Mesendoderm (in vitro differentiated cells): ENCODE data around the gene MIA2.

Source experiments
- DNase-seq: peaks from one replicate; pipeline ENCODE4 v3.0.0; 2013
- H2AK5ac ChIP-seq: 2 replicates; pipeline ENCODE4 v1.6.1; 2013; ENCODE audit warnings: low read length, inconsistent platforms
- H2BK120ac ChIP-seq: 2 replicates; pipeline ENCODE4 v1.6.1; 2013; ENCODE audit warnings: low read depth, mild to moderate bottlenecking, low read length, moderate library complexity, mixed read lengths
- H2BK15ac ChIP-seq: replicated peaks from 2 replicates; pipeline ENCODE4 v1.6.1; 2013; ENCODE audit warnings: low read depth, mild to moderate bottlenecking, moderate library complexity
- H2BK5ac ChIP-seq: 2 replicates; pipeline ENCODE4 v1.6.1; 2013; ENCODE audit warnings: low read length, inconsistent platforms
- H3K18ac ChIP-seq: 2 replicates; pipeline ENCODE4 v1.6.1; 2013; ENCODE audit warnings: mild to moderate bottlenecking, low read length, mixed read lengths
- H3K23ac ChIP-seq: one replicate; pipeline ENCODE4 v1.6.1; 2013; ENCODE audit warnings: low read length
- H3K27ac ChIP-seq: 2 replicates; pipeline ENCODE4 v1.5.1; 2013; ENCODE audit warnings: low read depth, mild to moderate bottlenecking, inconsistent platforms, low read length, moderate library complexity
- H3K27me3 ChIP-seq: 2 replicates; pipeline ENCODE4 v1.6.1; 2013; ENCODE audit warnings: low read length, control low read depth, mild to moderate bottlenecking, inconsistent platforms; ENCODE audit not compliant: insufficient read depth, poor library complexity
- H3K36me3 ChIP-seq: 2 replicates; pipeline ENCODE4 v1.6.1; 2013; ENCODE audit warnings: low read length, inconsistent platforms; ENCODE audit not compliant: control insufficient read depth, insufficient read depth
- H3K4ac ChIP-seq: one replicate; pipeline ENCODE4 v1.6.1; 2013; ENCODE audit warnings: low read depth, mild to moderate bottlenecking, low read length, moderate library complexity
- H3K4me1 ChIP-seq: 2 replicates; pipeline ENCODE4 v1.6.1; 2013; ENCODE audit warnings: low read depth, low read length, inconsistent platforms; ENCODE audit not compliant: control insufficient read depth
- H3K4me2 ChIP-seq: 2 replicates; pipeline ENCODE4 v1.6.1; 2013; ENCODE audit warnings: low read length
- H3K4me3 ChIP-seq: 2 replicates; pipeline ENCODE4 v1.5.1; 2013; ENCODE audit warnings: mild to moderate bottlenecking, low read length
- H3K56ac ChIP-seq: one replicate; pipeline ENCODE4 v1.6.1; 2013; ENCODE audit warnings: low read length
- H3K79me1 ChIP-seq: 2 replicates; pipeline ENCODE4 v1.6.1; 2013; ENCODE audit warnings: low read length, inconsistent platforms
- H3K79me2 ChIP-seq: 2 replicates; pipeline ENCODE4 v1.6.1; 2013; ENCODE audit warnings: mild to moderate bottlenecking, low read length; ENCODE audit not compliant: control insufficient read depth, insufficient read depth
- H3K9ac ChIP-seq: 2 replicates; pipeline ENCODE4 v1.6.1; 2013; ENCODE audit warnings: low read length, inconsistent platforms
- H4K5ac ChIP-seq: one replicate; pipeline ENCODE4 v1.6.1; 2013; ENCODE audit warnings: low read length
- H4K8ac ChIP-seq: one replicate; pipeline ENCODE4 v1.6.1; 2013; ENCODE audit warnings: low read depth, mild to moderate bottlenecking, control low read depth, low read length, moderate library complexity
- WGBS: extraction: QIAGEN DNeasy Blood & Tissue Kit; methylation state at CpG from one replicate; pipeline ENCODE4 v1.1.7; 2013; ENCODE audit warnings: low lambda C conversion rate, missing lambda C conversion rate; ENCODE audit not compliant: insufficient coverage; ENCODE audit errors: extremely low coverage; 5-methylcytosine and 5-hydroxymethylcytosine counted together

MIA2 gene

DNA sequence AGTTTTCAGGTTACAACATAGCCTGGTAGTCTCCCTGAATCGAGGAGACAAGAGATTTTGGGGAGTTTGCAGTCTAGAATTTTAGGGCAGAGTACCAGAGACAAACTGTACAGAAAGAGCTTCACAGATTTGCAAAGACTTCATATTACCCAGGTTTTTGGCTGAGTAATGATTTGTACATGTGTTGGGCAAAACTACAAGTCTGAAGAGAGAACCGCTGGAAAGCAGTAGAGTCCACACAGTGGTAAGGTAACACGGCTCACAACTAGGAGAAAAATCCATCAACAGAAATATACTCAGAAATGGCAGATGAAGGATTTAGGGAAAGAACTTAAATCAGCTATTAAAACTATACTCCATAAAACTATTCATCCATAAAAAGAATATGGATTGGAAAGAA, 172.8 kb downstream of the MIA2 start:
- H4K8ac ChIP-seq, result no peak overlapping the region
- no peaks in the 10 kb centered on the region for H3K79me1 ChIP-seq
- DNase-seq, result no peak
- H3K4me2 ChIP-seq, result no peak overlapping the region
- H3K27me3 ChIP-seq, result no peaks in the 10 kb centered on the region
- no peaks in the 10 kb centered on the region for H3K4me1 ChIP-seq
- no peak overlapping the region for H3K18ac ChIP-seq
- H3K79me2 ChIP-seq, result no peaks in the 10 kb centered on the region
- no peak overlapping the region for H3K27ac ChIP-seq
- H3K36me3 ChIP-seq, result no peaks in the 10 kb centered on the region
- no peak overlapping the region for H3K23ac ChIP-seq
- no peak overlapping the region for H2BK120ac ChIP-seq
- H2BK15ac ChIP-seq, result no peak overlapping the region
- no peak overlapping the region for H2AK5ac ChIP-seq
- H3K9ac ChIP-seq, result no peak overlapping the region
- H4K5ac ChIP-seq, result no peak overlapping the region
- H2BK5ac ChIP-seq, result no peak overlapping the region
- H3K56ac ChIP-seq, result no peak overlapping the region
- no peak overlapping the region for H3K4ac ChIP-seq
- H3K4me3 ChIP-seq, result no peak overlapping the region
- WGBS, result no CpG with 5 or more reads among the region's 3 CpGs

DNA sequence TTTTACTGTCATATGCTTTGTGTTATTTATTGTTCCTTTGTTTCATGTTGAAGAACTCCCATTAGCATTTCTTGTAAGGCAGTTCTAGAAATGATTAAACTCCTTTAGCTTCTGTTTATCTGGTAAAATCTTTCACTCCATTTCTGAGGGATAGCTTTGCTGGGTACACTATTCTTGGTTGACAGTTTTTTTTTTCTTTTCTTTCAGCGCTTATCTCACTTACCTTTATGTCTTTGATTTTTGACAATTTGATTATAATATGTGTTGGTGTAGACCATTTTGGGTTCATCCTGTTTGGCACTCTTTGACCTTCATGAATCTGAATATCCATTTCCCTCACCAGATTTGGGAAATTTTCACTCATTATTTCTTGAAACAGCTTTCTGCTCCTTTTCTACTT, 182.4 kb downstream of the MIA2 start:
- H3K79me1 ChIP-seq, result no peaks in the 10 kb centered on the region
- H2BK15ac ChIP-seq, result no peak overlapping the region
- no peak overlapping the region for H3K4me3 ChIP-seq
- H3K27me3 ChIP-seq, result no peaks in the 10 kb centered on the region
- no peak overlapping the region for H4K5ac ChIP-seq
- no CpG with 5 or more reads among the region's 1 CpG for WGBS
- H3K18ac ChIP-seq, result no peak overlapping the region
- no peak overlapping the region for H3K9ac ChIP-seq
- H3K79me2 ChIP-seq, result no peaks in the 10 kb centered on the region
- H3K4me1 ChIP-seq, result no peaks in the 10 kb centered on the region
- no peaks in the 10 kb centered on the region for H3K36me3 ChIP-seq
- H3K4ac ChIP-seq, result no peak overlapping the region
- no peak overlapping the region for H2BK120ac ChIP-seq
- no peak overlapping the region for H3K4me2 ChIP-seq
- no peak overlapping the region for H3K56ac ChIP-seq
- no peak for DNase-seq
- H2BK5ac ChIP-seq, result no peak overlapping the region
- no peak overlapping the region for H2AK5ac ChIP-seq
- H3K23ac ChIP-seq, result no peak overlapping the region
- no peak overlapping the region for H3K27ac ChIP-seq
- H4K8ac ChIP-seq, result no peak overlapping the region

- Histone ChIP-seq H3K36me3 (no peaks in the 10 kb centered on the region), H2BK120ac (no peak overlapping the region), H3K27me3 (no peaks in the 10 kb centered on the region), H4K5ac (no peak overlapping the region), H3K23ac (no peak overlapping the region), H3K4me3 (no peak overlapping the region), H3K18ac (no peak overlapping the region), H3K9ac (no peak overlapping the region), H3K27ac (no peak overlapping the region), H2BK5ac (no peak overlapping the region), H3K79me2 (no peaks in the 10 kb centered on the region), H2AK5ac (no peak overlapping the region), H2BK15ac (no peak overlapping the region), H3K4me1 (no peaks in the 10 kb centered on the region), H3K4me2 (no peak overlapping the region), H3K4ac (no peak overlapping the region), H4K8ac (no peak overlapping the region), H3K79me1 (no peaks in the 10 kb centered on the region), H3K56ac (no peak overlapping the region)
- DNase-seq, result peak; percentile 61
- WGBS, result no CpG with 5 or more reads among the region's 2 CpGs
These were observed 183.3 kb downstream of the MIA2 start for GRCh38 chr14:39417014-39417413.

DNA sequence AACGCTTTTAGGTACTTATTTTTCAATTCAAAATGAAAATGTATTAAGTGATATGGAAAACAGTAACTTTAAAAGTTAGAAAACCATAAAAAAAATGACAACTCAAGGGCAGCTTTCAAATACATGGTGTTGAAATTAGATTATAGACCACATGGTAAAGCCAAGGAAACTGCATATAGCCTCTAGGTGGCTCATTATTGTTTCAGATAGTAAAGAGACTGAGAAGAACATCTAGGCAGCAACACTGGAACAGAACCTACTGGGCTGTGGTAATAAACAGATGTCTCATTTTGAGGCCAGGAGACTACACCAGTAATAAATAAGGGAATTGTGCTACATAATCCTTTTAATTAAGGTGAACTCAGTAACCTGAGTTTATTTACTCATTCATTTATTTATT, 185.6 kb downstream of the MIA2 start:
- H2BK120ac ChIP-seq, result no peak overlapping the region
- no peaks in the 10 kb centered on the region for H3K79me2 ChIP-seq
- H3K9ac ChIP-seq, result no peak overlapping the region
- no peak overlapping the region for H2BK5ac ChIP-seq
- H3K4me1 ChIP-seq, result no peaks in the 10 kb centered on the region
- no peak overlapping the region for H4K8ac ChIP-seq
- no peak overlapping the region for H3K4me3 ChIP-seq
- no peak overlapping the region for H2AK5ac ChIP-seq
- H3K4me2 ChIP-seq, result no peak overlapping the region
- no CpG with 5 or more reads among the region's 1 CpG for WGBS
- H2BK15ac ChIP-seq, result no peak overlapping the region
- no peak overlapping the region for H3K56ac ChIP-seq
- H3K27ac ChIP-seq, result no peak overlapping the region
- no peak overlapping the region for H3K4ac ChIP-seq
- no peak for DNase-seq
- no peak overlapping the region for H3K18ac ChIP-seq
- H3K23ac ChIP-seq, result no peak overlapping the region
- H3K27me3 ChIP-seq, result no peaks in the 10 kb centered on the region
- no peaks in the 10 kb centered on the region for H3K36me3 ChIP-seq
- H4K5ac ChIP-seq, result no peak overlapping the region
- peaks cover 2% of the 10 kb centered on the region for H3K79me1 ChIP-seq

- H3K27ac ChIP-seq, result no peak overlapping the region
- no peak overlapping the region for H3K23ac ChIP-seq
- no peak overlapping the region for H2BK5ac ChIP-seq
- H2AK5ac ChIP-seq, result no peak overlapping the region
- no peak overlapping the region for H3K18ac ChIP-seq
- H3K4ac ChIP-seq, result no peak overlapping the region
- no peak overlapping the region for H3K4me3 ChIP-seq
- H3K56ac ChIP-seq, result no peak overlapping the region
- H3K36me3 ChIP-seq, result no peaks in the 10 kb centered on the region
- no peak overlapping the region for H2BK15ac ChIP-seq
- no peak for DNase-seq
- no peak overlapping the region for H4K5ac ChIP-seq
- no peak overlapping the region for H3K9ac ChIP-seq
- H3K79me2 ChIP-seq, result no peaks in the 10 kb centered on the region
- peaks cover 2% of the 10 kb centered on the region for H3K79me1 ChIP-seq
- no peak overlapping the region for H4K8ac ChIP-seq
- no peak overlapping the region for H3K4me2 ChIP-seq
- H2BK120ac ChIP-seq, result no peak overlapping the region
- no peaks in the 10 kb centered on the region for H3K27me3 ChIP-seq
- H3K4me1 ChIP-seq, result no peaks in the 10 kb centered on the region
These were observed 188.5 kb downstream of the MIA2 start for GRCh38 chr14:39422243-39422642.

GRCh38 chr14:39423793-39424192, 190.1 kb downstream of the MIA2 start:
- no peak overlapping the region for H3K4me2 ChIP-seq
- no peaks in the 10 kb centered on the region for H3K4me1 ChIP-seq
- H3K36me3 ChIP-seq, result no peaks in the 10 kb centered on the region
- no peaks in the 10 kb centered on the region for H3K79me2 ChIP-seq
- H2BK120ac ChIP-seq, result no peak overlapping the region
- no peak overlapping the region for H2AK5ac ChIP-seq
- H4K5ac ChIP-seq, result no peak overlapping the region
- no peak overlapping the region for H3K23ac ChIP-seq
- no peaks in the 10 kb centered on the region for H3K27me3 ChIP-seq
- no peak overlapping the region for H3K18ac ChIP-seq
- no peak overlapping the region for H3K56ac ChIP-seq
- DNase-seq, result no peak
- H3K79me1 ChIP-seq, result peaks cover 2% of the 10 kb centered on the region
- H3K4me3 ChIP-seq, result no peak overlapping the region
- H2BK15ac ChIP-seq, result no peak overlapping the region
- no peak overlapping the region for H4K8ac ChIP-seq
- WGBS, result no CpG with 5 or more reads among the region's 3 CpGs
- H3K27ac ChIP-seq, result no peak overlapping the region
- H2BK5ac ChIP-seq, result no peak overlapping the region
- no peak overlapping the region for H3K9ac ChIP-seq
- no peak overlapping the region for H3K4ac ChIP-seq
